NB4 (cell line): ENCODE results near the gene EVC.

Source experiments
- CTCF ChIP-seq: IDR thresholded peaks from one replicate; pipeline ENCODE4 v1.5.1; 2012; ENCODE audit warnings: low read depth, low read length
- MAX ChIP-seq: IDR thresholded peaks from 2 replicates; pipeline ENCODE4 v1.6.1; 2011; ENCODE audit warnings: low read depth, low read length
- MYC ChIP-seq: IDR thresholded peaks from 2 replicates; pipeline ENCODE4 v1.6.1; 2011; ENCODE audit warnings: low read depth, low read length
- POLR2A ChIP-seq: IDR thresholded peaks from 2 replicates; pipeline ENCODE4 v1.6.1; 2011; ENCODE audit warnings: mild to moderate bottlenecking; ENCODE audit not compliant: insufficient read length; ENCODE audit errors: extremely low read depth

- TF ChIP-seq CTCF (no peak), POLR2A (no peak), MAX (no peak), MYC (no peak)
Measured at GRCh38 chr4:5798462-5798861, 87.5 kb downstream of the EVC start.
